ENCODE measurements around the gene ZFX.

Gene ZFX

DNA sequence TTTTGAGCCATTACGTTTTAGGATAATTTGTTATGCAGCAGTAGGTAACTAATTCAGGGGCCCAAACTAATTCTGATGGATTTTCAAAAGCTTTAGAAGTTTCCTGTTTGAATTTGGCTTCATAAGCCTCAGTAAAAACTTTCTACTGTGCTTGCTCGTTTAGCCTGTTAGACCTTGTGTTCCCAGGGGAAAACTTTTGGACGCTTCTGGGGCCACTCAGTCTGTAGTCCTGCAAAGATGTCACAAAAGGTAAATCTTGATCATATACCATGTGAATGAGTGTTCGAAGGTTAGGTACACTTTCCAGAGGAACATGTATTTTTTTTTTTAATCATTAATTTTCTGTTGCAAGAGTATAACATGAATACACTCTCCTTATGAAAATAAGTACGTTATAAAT lies 93.7 kb downstream of the ZFX start:
- DNase-seq: no peak

DNA sequence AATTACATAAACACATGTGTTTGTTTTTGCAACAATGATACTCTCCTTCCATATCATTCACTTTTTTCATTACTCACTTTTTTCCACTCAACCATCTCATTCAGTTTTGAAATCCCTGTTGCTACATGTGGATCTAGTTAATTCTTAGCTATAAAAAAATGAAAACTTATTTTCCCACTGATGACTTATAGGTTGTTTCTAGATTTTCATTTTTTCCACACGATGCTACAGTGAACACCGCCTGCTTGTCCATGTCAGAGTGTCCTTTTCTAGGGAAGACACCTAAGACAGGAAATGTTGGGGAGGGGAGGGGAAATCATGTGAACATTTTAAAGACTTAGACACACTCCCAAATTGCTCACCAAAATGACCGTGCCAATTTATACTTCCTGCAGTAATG lies 94.2 kb downstream of the ZFX start:
- DNase-seq: peak; percentile 39

DNA sequence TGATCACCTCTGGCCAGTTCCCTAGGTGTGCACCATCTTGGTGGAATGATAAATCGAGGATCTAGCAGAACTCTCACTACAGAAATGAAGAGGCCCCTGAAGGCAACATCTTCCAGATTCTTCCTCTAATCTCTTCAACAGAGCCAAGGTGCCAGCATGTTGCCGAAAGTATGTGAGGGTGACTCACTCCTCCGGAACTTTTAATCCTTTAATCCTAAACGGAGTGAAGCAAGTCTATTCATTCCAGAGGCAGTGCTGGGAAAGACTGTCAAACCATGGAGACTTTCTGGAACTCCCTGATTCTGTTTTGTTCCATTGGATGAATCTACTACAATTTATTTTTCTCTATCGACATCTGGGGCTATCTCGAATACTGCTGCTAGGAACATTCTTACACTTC lies 95.7 kb downstream of the ZFX start:
- peak; percentile 76 for DNase-seq

DNA sequence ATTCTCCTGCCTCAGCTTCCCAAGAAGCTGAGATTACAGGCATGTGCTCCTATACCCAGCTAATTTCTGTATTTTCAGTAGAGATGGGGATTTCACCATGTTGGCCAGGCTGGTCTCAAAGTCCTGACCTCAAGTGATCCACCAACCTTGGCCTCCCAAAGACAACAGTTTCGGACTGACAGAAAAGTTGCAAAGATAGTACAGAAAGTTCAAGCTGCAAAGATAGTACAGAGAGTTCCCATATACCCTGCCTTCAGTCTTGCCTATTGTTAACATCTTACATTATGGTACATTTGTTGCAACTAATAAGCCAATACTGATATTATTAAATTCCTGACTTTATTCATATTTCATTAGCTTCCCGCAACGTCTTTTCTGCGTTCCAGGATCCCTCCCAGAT lies 98.5 kb downstream of the ZFX start:
- DNase-seq: no peak

DNA sequence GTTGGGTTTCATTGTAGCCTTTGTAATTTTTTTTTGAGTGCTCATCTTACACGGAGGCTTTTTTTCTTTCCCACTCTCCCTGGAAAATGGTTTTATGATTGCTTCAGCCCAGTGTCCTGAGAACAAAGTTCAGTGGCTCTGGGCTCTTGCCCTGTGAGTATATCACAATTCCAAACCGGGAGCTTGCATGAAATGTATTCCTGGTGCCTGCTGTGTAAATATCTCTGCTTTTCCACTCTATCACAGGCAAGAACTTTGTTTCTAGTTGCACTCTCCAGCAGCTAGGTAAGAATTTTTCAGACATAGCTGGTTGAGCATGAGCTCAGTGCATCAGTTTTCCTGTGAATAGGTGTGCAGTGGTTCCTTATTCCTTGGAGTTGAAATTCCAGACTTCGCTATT lies 103.5 kb downstream of the ZFX start:
- no peak for DNase-seq

DNA sequence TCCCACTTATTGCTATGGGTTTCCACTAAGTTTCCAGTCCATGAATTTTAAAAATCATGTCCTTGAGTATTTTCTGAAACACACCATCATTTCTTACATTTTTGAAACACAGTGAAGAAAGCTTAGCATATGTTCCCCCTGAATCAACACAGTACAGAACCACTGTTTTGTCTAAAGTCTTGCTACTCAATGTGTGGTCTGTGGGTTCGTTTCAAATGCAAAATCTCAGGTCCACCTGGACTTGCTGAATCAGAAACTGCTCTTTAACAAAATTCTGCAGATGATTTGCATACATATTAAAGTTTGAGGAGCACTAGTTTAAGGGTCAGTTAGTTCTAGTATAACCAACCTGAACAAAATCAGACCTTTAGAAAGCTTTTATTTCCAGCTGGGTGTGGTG lies 103.9 kb downstream of the ZFX start:
- no peak for DNase-seq

DNA sequence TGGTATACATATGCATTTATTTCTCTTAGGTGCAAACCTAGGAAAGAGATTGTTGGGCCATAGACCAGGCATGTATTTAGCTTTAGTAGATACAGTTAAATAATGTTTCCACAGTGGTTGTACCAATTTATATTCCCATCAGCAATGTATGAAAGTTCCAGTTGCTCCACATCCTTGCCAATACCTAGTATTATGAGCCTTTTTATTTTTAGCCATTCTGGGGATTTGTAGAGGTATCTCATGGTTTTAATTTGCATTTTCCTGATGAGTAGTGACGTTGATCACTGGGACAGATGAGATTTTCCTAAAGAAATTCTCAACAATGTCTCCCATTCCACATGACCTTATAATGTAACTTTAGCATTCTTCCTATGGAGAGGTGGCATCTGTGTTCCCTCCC lies 107.5 kb downstream of the ZFX start:
- no peak for DNase-seq

DNA sequence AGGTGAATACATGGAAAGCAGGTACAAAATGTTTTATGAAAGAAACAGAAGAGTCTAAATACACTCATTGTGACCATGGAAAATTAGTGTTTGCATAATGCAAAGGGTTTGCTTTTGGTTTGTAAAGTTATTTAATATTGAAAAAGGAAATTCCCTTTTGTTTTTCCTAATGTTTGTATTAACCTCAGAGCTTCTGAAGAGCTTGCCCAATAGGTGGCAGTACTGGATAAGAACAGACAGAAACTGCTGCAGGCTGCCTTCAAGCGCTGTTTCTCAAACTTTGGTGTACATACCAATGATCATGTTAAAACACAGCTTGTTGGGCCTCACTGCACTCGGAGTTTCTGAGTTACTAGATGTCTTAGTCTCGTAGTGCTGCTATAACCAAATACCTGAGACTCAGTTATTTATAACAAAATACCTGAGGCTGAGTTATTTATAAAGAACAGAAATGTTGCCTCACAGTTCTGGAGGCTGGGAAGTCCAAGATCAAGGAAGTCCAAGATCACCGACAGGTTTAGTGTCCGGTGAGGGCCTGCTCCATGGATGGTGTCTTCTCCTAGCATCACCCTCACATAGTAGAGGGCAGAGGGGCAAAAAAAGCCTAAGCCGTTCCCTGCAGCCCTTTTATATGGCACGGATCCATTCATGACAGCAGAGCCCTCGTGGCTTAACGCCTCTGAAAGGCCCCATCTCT lies 110.2 kb downstream of the ZFX start:
- DNase-seq: peak; percentile 60

DNA sequence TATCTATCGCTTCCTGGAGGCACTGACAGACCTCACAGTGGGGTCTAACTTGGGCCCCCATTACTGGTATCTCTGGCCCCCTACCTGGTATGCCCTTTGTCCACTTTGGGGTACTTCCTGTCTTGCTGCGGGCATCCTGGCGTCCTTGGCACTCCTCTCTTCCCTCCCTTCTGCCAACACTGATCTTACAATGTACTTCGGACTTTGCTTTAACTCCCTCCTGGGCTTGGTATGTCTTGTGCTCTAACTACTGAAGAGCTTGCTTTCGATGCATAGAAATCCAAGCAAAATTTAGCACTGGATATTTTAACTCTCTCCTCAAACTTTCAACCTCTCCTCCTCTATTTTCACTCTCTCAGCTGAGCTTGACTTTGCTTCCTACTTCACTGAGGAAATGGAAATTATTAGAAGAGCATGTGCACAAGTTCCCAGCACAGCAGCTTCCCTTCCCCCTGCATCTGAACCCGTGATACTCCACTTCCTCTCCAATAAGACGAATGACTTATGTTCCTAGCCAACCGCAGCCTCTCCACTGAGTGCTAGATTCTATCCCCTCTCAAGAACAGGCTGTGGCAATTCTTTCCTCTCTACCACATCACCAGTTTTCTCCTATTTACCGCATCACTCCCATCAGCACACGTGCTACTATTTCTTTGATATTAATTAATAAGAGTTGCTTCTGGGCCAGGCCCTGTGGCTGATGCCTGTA lies 111.5 kb downstream of the ZFX start:
- peak; percentile 66 for DNase-seq

DNA sequence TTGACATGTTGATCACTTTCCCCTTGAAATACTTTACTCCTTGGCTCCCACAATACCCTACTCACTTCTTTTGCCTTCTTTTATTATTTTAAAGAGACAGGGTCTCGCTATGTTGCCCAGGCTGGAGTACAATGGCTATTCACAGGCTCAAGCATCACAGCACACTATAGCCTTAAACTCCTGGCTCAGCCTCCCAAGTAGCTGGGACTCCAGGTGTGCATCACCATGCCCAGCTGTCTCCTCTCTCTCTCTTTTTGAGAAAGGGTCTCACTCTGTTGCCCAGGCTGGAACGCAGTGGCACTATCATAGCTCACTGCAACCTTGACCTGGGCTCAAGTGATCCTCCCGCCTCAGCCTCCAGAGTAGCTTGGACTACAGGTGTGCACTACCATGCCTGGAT lies 112.8 kb downstream of the ZFX start:
- DNase-seq: no peak

DNA sequence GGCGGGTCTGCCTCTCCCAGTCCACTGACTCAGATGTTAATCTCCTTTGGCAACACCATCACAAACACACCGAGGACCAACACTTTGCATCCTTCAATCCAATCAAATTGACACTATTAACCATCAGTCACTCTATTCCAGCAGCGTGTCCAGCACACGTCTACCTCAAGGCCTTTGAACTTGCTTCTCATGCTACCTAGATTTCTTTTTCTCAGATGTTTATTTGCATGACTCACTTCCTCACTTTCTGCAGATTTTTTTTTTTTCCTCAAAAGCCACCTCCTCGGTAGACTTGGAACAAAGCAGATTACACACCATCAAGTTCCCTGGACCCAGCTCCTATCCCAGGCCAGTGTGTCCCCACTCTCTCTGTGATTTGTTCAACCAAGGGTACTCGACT lies 114.9 kb downstream of the ZFX start:
- no peak for DNase-seq

All from fibroblast of skin of right quadriceps (primary cell).